Liver (tissue), 3 donors: ENCODE results near the gene MYOC.

Experiments
- REST ChIP-seq: IDR thresholded peaks from 2 replicates; pipeline ENCODE4 v1.6.1; 2016; ENCODE audit warnings: antibody characterized with exemption, mild to moderate bottlenecking
- SP1 ChIP-seq: IDR thresholded peaks from 2 replicates; pipeline ENCODE4 v1.6.1; 2018; ENCODE audit warnings: antibody characterized with exemption, mild to moderate bottlenecking
- TF ChIP-seq, protein P1 (sequence below): fragments of 150-350 bp; IDR thresholded peaks from 2 replicates; pipeline ENCODE4 v1.5.1; 2017; ENCODE audit warnings: improper control_type of control experiment, low read depth, low read length; ENCODE audit not compliant: missing input control
- donor health status: healthy.
- donor health status: healthy.

GRCh38 chr1:171637928-171638576 is 14.4 kb downstream of the MYOC start:
- TF ChIP-seq SP1, result no peak
- TF ChIP-seq REST, result no peak
- TF ChIP-seq, protein P1, sequence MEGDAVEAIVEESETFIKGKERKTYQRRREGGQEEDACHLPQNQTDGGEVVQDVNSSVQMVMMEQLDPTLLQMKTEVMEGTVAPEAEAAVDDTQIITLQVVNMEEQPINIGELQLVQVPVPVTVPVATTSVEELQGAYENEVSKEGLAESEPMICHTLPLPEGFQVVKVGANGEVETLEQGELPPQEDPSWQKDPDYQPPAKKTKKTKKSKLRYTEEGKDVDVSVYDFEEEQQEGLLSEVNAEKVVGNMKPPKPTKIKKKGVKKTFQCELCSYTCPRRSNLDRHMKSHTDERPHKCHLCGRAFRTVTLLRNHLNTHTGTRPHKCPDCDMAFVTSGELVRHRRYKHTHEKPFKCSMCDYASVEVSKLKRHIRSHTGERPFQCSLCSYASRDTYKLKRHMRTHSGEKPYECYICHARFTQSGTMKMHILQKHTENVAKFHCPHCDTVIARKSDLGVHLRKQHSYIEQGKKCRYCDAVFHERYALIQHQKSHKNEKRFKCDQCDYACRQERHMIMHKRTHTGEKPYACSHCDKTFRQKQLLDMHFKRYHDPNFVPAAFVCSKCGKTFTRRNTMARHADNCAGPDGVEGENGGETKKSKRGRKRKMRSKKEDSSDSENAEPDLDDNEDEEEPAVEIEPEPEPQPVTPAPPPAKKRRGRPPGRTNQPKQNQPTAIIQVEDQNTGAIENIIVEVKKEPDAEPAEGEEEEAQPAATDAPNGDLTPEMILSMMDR, result no peak
